K562 (cell line): ENCODE measurements around the gene DBP. TPM values are rescaled to one million over a fixed set of nuclear protein-coding genes. Genes with fewer than 3 reads are reported as not detected.

Source experiments
- ARNT ChIP-seq, 2 experiments: fragments of 450-650 bp; IDR thresholded peaks; 2 replicates each; pipeline ENCODE4 v1.6.1; 2016; ENCODE audit warnings: mild to moderate bottlenecking in 1 of 2
- CBFB ChIP-seq: sonication (generic); formaldehyde crosslinking; IDR thresholded peaks from 2 replicates; pipeline ENCODE4 v1.4.0; 2020; ENCODE audit warnings: mild to moderate bottlenecking, missing genetic modification reagents
- CCNT2 ChIP-seq: IDR thresholded peaks from 2 replicates; pipeline ENCODE4 v1.6.1; 2011; ENCODE audit warnings: borderline replicate concordance, low read depth, mild to moderate bottlenecking, moderate library complexity, mixed read lengths, low read length; ENCODE audit not compliant: insufficient read length; ENCODE audit errors: extremely low read depth
- DNMT1 ChIP-seq: fragments of 450-650 bp; IDR thresholded peaks from 2 replicates; pipeline ENCODE4 v1.6.1; 2016; ENCODE audit warnings: antibody characterized with exemption, mild to moderate bottlenecking
- HDAC8 ChIP-seq: fragments of 450-650 bp; IDR thresholded peaks from 2 replicates; pipeline ENCODE4 v1.6.1; 2016; ENCODE audit warnings: mild to moderate bottlenecking, missing genetic modification characterization, moderate library complexity, missing compliant biosample characterization
- KDM2B ChIP-seq: fragments of 250-450 bp; sonication (Bioruptor Pico); IDR thresholded peaks from 2 replicates; pipeline ENCODE4 v1.8.0; 2021; ENCODE audit warnings: mild to moderate bottlenecking, moderate library complexity
- KLF1 ChIP-seq: fragments of 450-650 bp; IDR thresholded peaks from 2 replicates; pipeline ENCODE4 v1.6.1; 2016; ENCODE audit warnings: missing genetic modification characterization, missing compliant biosample characterization
- OTX1 ChIP-seq: fragments of 450-650 bp; formaldehyde crosslinking; IDR thresholded peaks from 2 replicates; pipeline ENCODE4 v1.4.0; 2022; ENCODE audit warnings: mild to moderate bottlenecking
- PHF21A ChIP-seq: fragments of 450-650 bp; IDR thresholded peaks from 2 replicates; pipeline ENCODE4 v1.6.1; 2017; ENCODE audit warnings: low read depth, borderline replicate concordance
- POLR2AphosphoS2 ChIP-seq: IDR thresholded peaks from 2 replicates; pipeline ENCODE4 v1.6.1; 2012; ENCODE audit warnings: low read length, improper control_type of control experiment
- SMAD2 ChIP-seq: fragments of 150-350 bp; IDR thresholded peaks from 2 replicates; pipeline ENCODE4 v1.6.1; 2014; ENCODE audit warnings: low read depth, mild to moderate bottlenecking, low read length
- WHSC1 ChIP-seq: IDR thresholded peaks from one replicate; pipeline ENCODE4 v1.6.1; 2012; ENCODE audit warnings: low read length, control low read depth, inconsistent platforms
- ZC3H4 ChIP-seq: sonication (generic); formaldehyde crosslinking; IDR thresholded peaks from 2 replicates; pipeline ENCODE4 v1.9.0; 2021; ENCODE audit warnings: missing genetic modification reagents, borderline replicate concordance
- ZNF124 ChIP-seq: sonication (generic); formaldehyde crosslinking; IDR thresholded peaks from 2 replicates; pipeline ENCODE4 v1.8.1; 2022; ENCODE audit warnings: missing genetic modification reagents
- ZNF134 ChIP-seq: fragments of 250-450 bp; sonication (Bioruptor Pico); conservative IDR thresholded peaks from 2 replicates; pipeline ENCODE4 v1.4.0; 2020
- ZNF354B ChIP-seq: fragments of 250-450 bp; sonication (Bioruptor Pico); IDR thresholded peaks from 2 replicates; pipeline ENCODE4 v1.4.0; 2020
- ZNF707 ChIP-seq: fragments of 250-450 bp; sonication (Bioruptor Pico); conservative IDR thresholded peaks from 2 replicates; pipeline ENCODE4 v1.8.0; 2022; ENCODE audit warnings: inconsistent platforms, mild to moderate bottlenecking, moderate library complexity
- polyA plus RNA-seq, 8 experiments: library from polyadenylated mRNA; depleted of rRNA in 4 of 8; stranded (reverse) in 5 of 8; unstranded in 3 of 8; fragments of >200 nt; fragmentation: Nextera tagmentation in 2 of 8; fragmentation: Illumina TruSeq in 1 of 8; extraction: Ambion mirVana in 2 of 8; extraction: Trizol in 1 of 8; gene quantifications; 2 replicates each; pipeline versions ENCODE4 v1.2.1 to v1.2.3, GENCODE V29; 2011 to 2014; ENCODE audit warnings: inconsistent platforms in 1 of 8, missing spikeins in 1 of 8
- total RNA-seq, 7 experiments: library from RNA; depleted of rRNA in 6 of 7; stranded (reverse); fragments of >200 nt in 6 of 7; fragmentation: Illumina TruSeq in 2 of 7; extraction: Trizol in 2 of 7; gene quantifications; 2 replicates each; pipeline versions ENCODE4 v1.2.1 to v1.2.3, GENCODE V29; 2011 to 2021; ENCODE audit warnings: low replicate concordance in 1 of 7
- TF ChIP-seq, protein P1 (sequence below): fragments of 450-650 bp; IDR thresholded peaks from 2 replicates; pipeline ENCODE4 v1.6.1; 2016; ENCODE audit warnings: borderline replicate concordance
- TF ChIP-seq, protein P2 (sequence below): IDR thresholded peaks from 2 replicates; pipeline ENCODE4 v1.6.1; 2011; ENCODE audit warnings: borderline replicate concordance, low read depth, mild to moderate bottlenecking, moderate library complexity, low read length; ENCODE audit not compliant: insufficient read depth, poor library complexity, severe bottlenecking
- TF ChIP-seq, protein P3 (sequence below): fragments of 450-650 bp; IDR thresholded peaks from 2 replicates; pipeline ENCODE4 v1.6.1; 2014; ENCODE audit warnings: low read depth, mild to moderate bottlenecking, moderate library complexity, borderline replicate concordance
- TF ChIP-seq, protein P4 (sequence below): sonication (generic); formaldehyde crosslinking; IDR thresholded peaks from 2 replicates; pipeline ENCODE4 v1.4.0; 2020; ENCODE audit warnings: mild to moderate bottlenecking, missing genetic modification reagents

Gene DBP
- total and polyA plus RNA-seq, 9 of the 15 experiments (the other 6 are each of a cell fraction or from before 2014, with no cell fraction given), result 0.25 to 5.5 (median 1.8) TPM

DNA sequence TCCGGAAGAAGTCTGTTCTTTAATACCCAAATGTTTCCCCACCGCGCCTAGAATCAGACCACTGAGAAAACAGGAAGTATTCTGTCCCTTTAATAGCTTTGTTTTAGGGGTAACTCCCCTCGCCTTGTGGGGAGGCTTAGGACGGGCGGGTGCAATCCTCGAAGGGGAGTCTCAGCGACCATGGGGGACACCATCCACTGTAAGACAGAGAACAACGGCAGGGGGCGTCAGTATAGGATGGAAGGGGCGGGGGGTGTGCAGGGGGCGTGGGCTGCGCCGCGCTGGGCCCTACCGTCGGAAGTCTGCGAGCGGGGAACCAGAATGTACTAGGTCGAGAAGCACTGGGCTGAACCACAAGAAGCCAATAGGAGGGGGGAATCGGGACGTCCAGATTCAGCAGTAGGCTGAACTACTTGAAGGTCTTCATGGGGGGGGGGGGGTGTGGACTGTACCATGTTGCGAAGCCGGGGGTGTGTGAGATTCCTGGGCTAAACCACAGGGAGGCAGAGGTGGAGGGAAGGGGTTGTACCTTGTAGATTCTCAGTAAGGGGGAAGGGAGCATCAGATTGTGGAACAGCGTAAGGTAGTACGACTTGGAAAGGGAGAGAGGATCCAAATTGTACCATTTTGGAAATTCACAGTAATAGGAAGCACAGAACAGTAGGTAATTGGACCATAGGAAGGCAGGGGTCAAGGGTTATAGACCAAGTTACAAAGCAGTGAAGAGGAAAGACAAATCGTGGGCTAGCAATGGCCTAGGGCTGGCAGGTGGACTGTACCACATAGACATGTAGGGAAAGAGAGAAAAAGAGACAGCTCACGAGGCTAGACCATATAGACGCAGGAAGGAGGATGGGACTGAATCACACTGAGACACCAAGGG is 1.0 kb upstream of the DBP start (continued):
- TF ChIP-seq KDM2B (CRISPR knock-in tag) (no peak), CBFB (CRISPR knock-in tag) (no peak; the same call in 1 of the 2 replicates), ZNF354B (no peak), ZNF124 (CRISPR knock-in tag) (no peak), OTX1 (0 out of 2 replicates have a peak, but pooled peaks have one; percentile 22), SMAD2 (no peak), ARNT (IDR thresholded peaks at IDR 0.05) (peak; percentile 62 to 89), PHF21A (peak; percentile 100), ZNF134 (no peak), ZNF707 (CRISPR knock-in tag) (no peak), ZC3H4 (CRISPR knock-in tag) (no peak), DNMT1 (peak; percentile 74; the same call in 1 of the 2 replicates), WHSC1 (no peak), HDAC8 (tag) (no peak), POLR2AphosphoS2 (no peak), CCNT2 (no peak), KLF1 (tag) (no peak)
- TF ChIP-seq, protein P1, sequence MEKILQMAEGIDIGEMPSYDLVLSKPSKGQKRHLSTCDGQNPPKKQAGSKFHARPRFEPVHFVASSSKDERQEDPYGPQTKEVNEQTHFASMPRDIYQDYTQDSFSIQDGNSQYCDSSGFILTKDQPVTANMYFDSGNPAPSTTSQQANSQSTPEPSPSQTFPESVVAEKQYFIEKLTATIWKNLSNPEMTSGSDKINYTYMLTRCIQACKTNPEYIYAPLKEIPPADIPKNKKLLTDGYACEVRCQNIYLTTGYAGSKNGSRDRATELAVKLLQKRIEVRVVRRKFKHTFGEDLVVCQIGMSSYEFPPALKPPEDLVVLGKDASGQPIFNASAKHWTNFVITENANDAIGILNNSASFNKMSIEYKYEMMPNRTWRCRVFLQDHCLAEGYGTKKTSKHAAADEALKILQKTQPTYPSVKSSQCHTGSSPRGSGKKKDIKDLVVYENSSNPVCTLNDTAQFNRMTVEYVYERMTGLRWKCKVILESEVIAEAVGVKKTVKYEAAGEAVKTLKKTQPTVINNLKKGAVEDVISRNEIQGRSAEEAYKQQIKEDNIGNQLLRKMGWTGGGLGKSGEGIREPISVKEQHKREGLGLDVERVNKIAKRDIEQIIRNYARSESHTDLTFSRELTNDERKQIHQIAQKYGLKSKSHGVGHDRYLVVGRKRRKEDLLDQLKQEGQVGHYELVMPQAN, result peak; percentile 45; the same call in 1 of the 2 replicates
- TF ChIP-seq, protein P2, sequence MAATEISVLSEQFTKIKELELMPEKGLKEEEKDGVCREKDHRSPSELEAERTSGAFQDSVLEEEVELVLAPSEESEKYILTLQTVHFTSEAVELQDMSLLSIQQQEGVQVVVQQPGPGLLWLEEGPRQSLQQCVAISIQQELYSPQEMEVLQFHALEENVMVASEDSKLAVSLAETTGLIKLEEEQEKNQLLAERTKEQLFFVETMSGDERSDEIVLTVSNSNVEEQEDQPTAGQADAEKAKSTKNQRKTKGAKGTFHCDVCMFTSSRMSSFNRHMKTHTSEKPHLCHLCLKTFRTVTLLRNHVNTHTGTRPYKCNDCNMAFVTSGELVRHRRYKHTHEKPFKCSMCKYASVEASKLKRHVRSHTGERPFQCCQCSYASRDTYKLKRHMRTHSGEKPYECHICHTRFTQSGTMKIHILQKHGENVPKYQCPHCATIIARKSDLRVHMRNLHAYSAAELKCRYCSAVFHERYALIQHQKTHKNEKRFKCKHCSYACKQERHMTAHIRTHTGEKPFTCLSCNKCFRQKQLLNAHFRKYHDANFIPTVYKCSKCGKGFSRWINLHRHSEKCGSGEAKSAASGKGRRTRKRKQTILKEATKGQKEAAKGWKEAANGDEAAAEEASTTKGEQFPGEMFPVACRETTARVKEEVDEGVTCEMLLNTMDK, result peak; percentile 61
- TF ChIP-seq, protein P3, sequence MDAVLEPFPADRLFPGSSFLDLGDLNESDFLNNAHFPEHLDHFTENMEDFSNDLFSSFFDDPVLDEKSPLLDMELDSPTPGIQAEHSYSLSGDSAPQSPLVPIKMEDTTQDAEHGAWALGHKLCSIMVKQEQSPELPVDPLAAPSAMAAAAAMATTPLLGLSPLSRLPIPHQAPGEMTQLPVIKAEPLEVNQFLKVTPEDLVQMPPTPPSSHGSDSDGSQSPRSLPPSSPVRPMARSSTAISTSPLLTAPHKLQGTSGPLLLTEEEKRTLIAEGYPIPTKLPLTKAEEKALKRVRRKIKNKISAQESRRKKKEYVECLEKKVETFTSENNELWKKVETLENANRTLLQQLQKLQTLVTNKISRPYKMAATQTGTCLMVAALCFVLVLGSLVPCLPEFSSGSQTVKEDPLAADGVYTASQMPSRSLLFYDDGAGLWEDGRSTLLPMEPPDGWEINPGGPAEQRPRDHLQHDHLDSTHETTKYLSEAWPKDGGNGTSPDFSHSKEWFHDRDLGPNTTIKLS, result 0 out of 2 replicates have a peak, but pooled peaks have one; percentile 12
- TF ChIP-seq, protein P4, sequence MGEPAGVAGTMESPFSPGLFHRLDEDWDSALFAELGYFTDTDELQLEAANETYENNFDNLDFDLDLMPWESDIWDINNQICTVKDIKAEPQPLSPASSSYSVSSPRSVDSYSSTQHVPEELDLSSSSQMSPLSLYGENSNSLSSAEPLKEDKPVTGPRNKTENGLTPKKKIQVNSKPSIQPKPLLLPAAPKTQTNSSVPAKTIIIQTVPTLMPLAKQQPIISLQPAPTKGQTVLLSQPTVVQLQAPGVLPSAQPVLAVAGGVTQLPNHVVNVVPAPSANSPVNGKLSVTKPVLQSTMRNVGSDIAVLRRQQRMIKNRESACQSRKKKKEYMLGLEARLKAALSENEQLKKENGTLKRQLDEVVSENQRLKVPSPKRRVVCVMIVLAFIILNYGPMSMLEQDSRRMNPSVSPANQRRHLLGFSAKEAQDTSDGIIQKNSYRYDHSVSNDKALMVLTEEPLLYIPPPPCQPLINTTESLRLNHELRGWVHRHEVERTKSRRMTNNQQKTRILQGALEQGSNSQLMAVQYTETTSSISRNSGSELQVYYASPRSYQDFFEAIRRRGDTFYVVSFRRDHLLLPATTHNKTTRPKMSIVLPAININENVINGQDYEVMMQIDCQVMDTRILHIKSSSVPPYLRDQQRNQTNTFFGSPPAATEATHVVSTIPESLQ (CRISPR knock-in tag), result no peak
